DOHH2 (cell line): ENCODE data around the gene RRP8.

Source experiments
- H3F3A ChIP-seq: fragments of 200-600 bp; sonication (generic), shearing (Covaris generic); 2 replicates; pipeline ENCODE4 v1.6.0; 2016; ENCODE audit warnings: antibody characterized with exemption, mild to moderate bottlenecking; ENCODE audit not compliant: control insufficient read depth, insufficient read depth
- H3K27ac ChIP-seq: fragments of 200-600 bp; sonication (generic); 2 replicates; pipeline ENCODE4 v1.5.1; 2014; ENCODE audit warnings: low read depth, mild to moderate bottlenecking, low read length, moderate library complexity
- H3K27me3 ChIP-seq: fragments of 200-600 bp; sonication (generic); 2 replicates; pipeline ENCODE4 v1.6.1; 2014; ENCODE audit warnings: mild to moderate bottlenecking, low read length, mixed read lengths; ENCODE audit not compliant: control insufficient read depth
- H3K36me3 ChIP-seq: fragments of 200-600 bp; sonication (generic); 2 replicates; pipeline ENCODE4 v1.6.1; 2014; ENCODE audit warnings: mild to moderate bottlenecking, low read length, moderate library complexity, mixed read lengths; ENCODE audit not compliant: control insufficient read depth
- H3K4me1 ChIP-seq: fragments of 200-600 bp; sonication (generic); 2 replicates; pipeline ENCODE4 v1.6.1; 2014; ENCODE audit warnings: mild to moderate bottlenecking, low read length, mixed read lengths; ENCODE audit not compliant: control insufficient read depth
- H3K4me2 ChIP-seq: fragments of 200-600 bp; sonication (generic); 2 replicates; pipeline ENCODE4 v1.6.0; 2014; ENCODE audit warnings: mild to moderate bottlenecking, low read length, moderate library complexity
- H3K4me3 ChIP-seq: fragments of 200-600 bp; sonication (generic); 2 replicates; pipeline ENCODE4 v1.5.1; 2014; ENCODE audit warnings: mild to moderate bottlenecking, low read length, mixed read lengths
- H3K79me2 ChIP-seq: fragments of 200-600 bp; sonication (generic); 2 replicates; pipeline ENCODE4 v1.6.1; 2014; ENCODE audit warnings: mild to moderate bottlenecking, low read length, mixed read lengths; ENCODE audit not compliant: control insufficient read depth
- H3K9me2 ChIP-seq: fragments of 200-600 bp; sonication (generic); replicated peaks from 2 replicates; pipeline ENCODE4 v1.6.1; 2014; ENCODE audit warnings: mild to moderate bottlenecking, low read length, mixed read lengths; ENCODE audit not compliant: control insufficient read depth
- H3K9me3 ChIP-seq: fragments of 200-600 bp; sonication (generic); 2 replicates; pipeline ENCODE4 v1.6.1; 2014; ENCODE audit warnings: antibody characterized with exemption, low read length, mixed read lengths; ENCODE audit not compliant: control insufficient read depth, insufficient read depth
- H4K20me1 ChIP-seq: fragments of 200-600 bp; sonication (generic); 2 replicates; pipeline ENCODE4 v1.6.0; 2014; ENCODE audit warnings: low read depth, mild to moderate bottlenecking, antibody characterized with exemption, low read length, moderate library complexity; ENCODE audit not compliant: control insufficient read depth, insufficient read depth
- EZH2phosphoT487 ChIP-seq: fragments of 200-600 bp; sonication (generic); IDR thresholded peaks from 2 replicates; pipeline ENCODE4 v1.6.1; 2017; ENCODE audit warnings: borderline replicate concordance, mild to moderate bottlenecking, antibody characterized with exemption, low read length, moderate library complexity, mixed read lengths
- TF ChIP-seq, protein P1 (sequence below): fragments of 200-600 bp; sonication (generic); IDR thresholded peaks from one replicate; pipeline ENCODE4 v1.5.1; 2014; ENCODE audit warnings: antibody characterized with exemption, mild to moderate bottlenecking, low read depth, low read length; ENCODE audit not compliant: poor library complexity, severe bottlenecking

The RRP8 gene

DNA sequence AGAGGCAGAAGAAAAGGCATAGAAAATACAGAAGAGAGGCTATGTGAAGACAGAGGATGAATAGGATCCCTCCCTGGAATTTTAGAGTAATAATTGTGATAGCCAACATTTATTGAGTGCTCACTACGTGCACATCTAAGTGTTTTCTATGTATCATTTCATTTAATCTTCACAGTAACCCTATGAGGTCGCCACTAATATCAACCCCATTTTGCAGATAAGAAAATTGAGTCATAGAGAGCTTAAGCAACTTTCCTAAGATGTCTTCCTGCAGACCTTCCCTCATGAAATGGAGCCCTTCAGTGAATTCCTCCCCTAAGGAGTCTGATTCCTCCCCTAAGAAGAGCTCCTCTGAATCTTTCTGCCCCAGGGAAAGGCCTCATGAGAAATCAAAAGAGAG lies 38.1 kb downstream of the RRP8 start:
- no peaks in the 10 kb centered on the region for H3K79me2 ChIP-seq
- TF ChIP-seq, protein P1, sequence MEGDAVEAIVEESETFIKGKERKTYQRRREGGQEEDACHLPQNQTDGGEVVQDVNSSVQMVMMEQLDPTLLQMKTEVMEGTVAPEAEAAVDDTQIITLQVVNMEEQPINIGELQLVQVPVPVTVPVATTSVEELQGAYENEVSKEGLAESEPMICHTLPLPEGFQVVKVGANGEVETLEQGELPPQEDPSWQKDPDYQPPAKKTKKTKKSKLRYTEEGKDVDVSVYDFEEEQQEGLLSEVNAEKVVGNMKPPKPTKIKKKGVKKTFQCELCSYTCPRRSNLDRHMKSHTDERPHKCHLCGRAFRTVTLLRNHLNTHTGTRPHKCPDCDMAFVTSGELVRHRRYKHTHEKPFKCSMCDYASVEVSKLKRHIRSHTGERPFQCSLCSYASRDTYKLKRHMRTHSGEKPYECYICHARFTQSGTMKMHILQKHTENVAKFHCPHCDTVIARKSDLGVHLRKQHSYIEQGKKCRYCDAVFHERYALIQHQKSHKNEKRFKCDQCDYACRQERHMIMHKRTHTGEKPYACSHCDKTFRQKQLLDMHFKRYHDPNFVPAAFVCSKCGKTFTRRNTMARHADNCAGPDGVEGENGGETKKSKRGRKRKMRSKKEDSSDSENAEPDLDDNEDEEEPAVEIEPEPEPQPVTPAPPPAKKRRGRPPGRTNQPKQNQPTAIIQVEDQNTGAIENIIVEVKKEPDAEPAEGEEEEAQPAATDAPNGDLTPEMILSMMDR: no peak
- TF ChIP-seq EZH2phosphoT487: no peak

DNA sequence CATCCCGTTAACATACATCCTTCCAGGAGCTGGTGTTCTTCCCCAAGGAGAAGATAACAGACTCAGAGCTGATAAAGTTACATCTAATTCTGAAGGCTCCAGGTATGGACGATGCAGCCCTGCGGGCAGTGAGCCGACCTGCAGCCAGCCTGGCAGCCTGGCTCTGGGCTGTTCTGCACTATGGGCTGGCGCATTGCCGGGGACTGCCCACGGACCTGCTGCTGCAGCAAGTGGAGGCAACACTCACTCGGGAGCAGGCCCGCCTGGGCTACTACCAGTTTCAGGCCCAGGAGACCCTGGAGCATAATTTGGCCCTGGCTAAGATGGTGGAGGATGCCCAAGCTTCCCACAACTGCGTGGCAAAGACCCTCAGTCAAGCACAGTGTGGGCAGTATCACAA lies 39.7 kb downstream of the RRP8 start:
- Histone ChIP-seq H3K27me3 (no peaks in the 10 kb centered on the region), H3K4me1 (no peaks in the 10 kb centered on the region), H3F3A (no peaks in the 10 kb centered on the region), H4K20me1 (no peaks in the 10 kb centered on the region), H3K4me2 (no peak overlapping the region), H3K4me3 (no peak overlapping the region), H3K9me3 (no peaks in the 10 kb centered on the region), H3K9me2 (no peaks in the 10 kb centered on the region), H3K79me2 (no peaks in the 10 kb centered on the region), H3K36me3 (no peaks in the 10 kb centered on the region), H3K27ac (no peak overlapping the region)
- no peak for TF ChIP-seq EZH2phosphoT487
- TF ChIP-seq, protein P1: no peak

More for the DNA sequence above, 38.1 kb downstream of the RRP8 start:
- no peaks in the 10 kb centered on the region for H3K9me3 ChIP-seq
- no peaks in the 10 kb centered on the region for H4K20me1 ChIP-seq
- H3K4me2 ChIP-seq: no peak overlapping the region
- H3K4me1 ChIP-seq: no peaks in the 10 kb centered on the region
- H3F3A ChIP-seq: no peaks in the 10 kb centered on the region
- no peaks in the 10 kb centered on the region for H3K36me3 ChIP-seq
- H3K27ac ChIP-seq: no peak overlapping the region
- H3K27me3 ChIP-seq: no peaks in the 10 kb centered on the region
- no peak overlapping the region for H3K4me3 ChIP-seq
- H3K9me2 ChIP-seq: no peaks in the 10 kb centered on the region

DNA sequence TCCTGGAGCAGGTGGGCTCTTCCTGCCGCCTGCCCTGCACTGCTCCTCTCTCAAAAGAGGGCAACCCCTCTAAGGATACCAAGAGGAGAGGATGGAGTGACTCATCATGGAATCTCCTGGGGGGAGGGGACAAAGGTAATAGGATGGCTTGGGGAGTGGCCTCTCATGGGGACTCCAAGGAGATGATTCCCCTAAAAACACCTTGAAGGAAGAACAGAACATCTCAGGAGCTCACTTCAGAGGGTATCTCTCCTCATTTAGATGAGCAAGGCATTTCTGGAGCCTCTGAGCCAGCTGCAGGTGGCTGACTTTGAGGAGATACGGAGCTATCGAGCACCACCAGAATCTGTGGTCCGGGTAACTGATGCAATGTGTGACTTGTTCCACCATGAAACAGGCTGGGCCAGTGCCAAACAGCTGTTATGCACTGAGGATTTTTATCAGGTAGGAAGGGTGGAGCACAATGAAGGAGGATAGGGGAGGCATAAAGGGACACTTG lies 40.2 kb downstream of the RRP8 start:
- no peak for TF ChIP-seq EZH2phosphoT487
- TF ChIP-seq, protein P1: no peak
- Histone ChIP-seq H3K36me3 (no peaks in the 10 kb centered on the region), H3K4me2 (no peak overlapping the region), H3K4me3 (no peak overlapping the region), H3K4me1 (no peaks in the 10 kb centered on the region), H3K27me3 (no peaks in the 10 kb centered on the region), H3K9me3 (no peaks in the 10 kb centered on the region), H3F3A (no peaks in the 10 kb centered on the region), H3K79me2 (no peaks in the 10 kb centered on the region), H3K9me2 (no peaks in the 10 kb centered on the region), H3K27ac (no peak overlapping the region), H4K20me1 (no peaks in the 10 kb centered on the region)

DNA sequence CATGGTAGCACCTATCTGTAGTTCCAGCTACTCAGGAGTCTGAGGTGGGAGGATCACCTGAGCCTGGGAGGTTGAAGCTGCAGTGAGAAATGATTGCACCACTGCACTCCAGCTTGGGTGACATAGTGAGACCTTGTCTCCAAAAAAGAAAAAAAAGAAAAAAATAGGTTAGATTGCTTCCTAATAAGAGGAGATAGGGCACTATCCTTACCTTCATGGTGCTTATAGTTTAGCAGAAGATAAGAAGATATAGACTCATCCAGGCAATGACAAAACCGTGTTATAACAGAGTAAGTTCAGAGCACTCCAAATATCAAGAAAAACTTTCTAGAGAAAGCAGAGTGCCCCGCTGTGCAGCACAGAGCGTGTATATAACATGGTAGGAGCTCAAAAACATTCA lies 42.1 kb downstream of the RRP8 start:
- no peak overlapping the region for H3K4me3 ChIP-seq
- H3K9me2 ChIP-seq: no peaks in the 10 kb centered on the region
- H4K20me1 ChIP-seq: no peaks in the 10 kb centered on the region
- H3K9me3 ChIP-seq: no peaks in the 10 kb centered on the region
- TF ChIP-seq, protein P1: no peak
- no peak for TF ChIP-seq EZH2phosphoT487
- no peaks in the 10 kb centered on the region for H3K36me3 ChIP-seq
- H3K4me1 ChIP-seq: no peaks in the 10 kb centered on the region
- no peaks in the 10 kb centered on the region for H3F3A ChIP-seq
- H3K27me3 ChIP-seq: no peaks in the 10 kb centered on the region
- H3K27ac ChIP-seq: no peak overlapping the region
- H3K79me2 ChIP-seq: no peaks in the 10 kb centered on the region
- no peak overlapping the region for H3K4me2 ChIP-seq
